ENCODE data around the gene PTGER2. TPM values are rescaled to one million over a fixed set of nuclear protein-coding genes. Genes with fewer than 3 reads are reported as not detected.

Gene PTGER2
- polyA plus RNA-seq, 3 donors = 51.5 to 90.4 (median 72.8) TPM

DNA sequence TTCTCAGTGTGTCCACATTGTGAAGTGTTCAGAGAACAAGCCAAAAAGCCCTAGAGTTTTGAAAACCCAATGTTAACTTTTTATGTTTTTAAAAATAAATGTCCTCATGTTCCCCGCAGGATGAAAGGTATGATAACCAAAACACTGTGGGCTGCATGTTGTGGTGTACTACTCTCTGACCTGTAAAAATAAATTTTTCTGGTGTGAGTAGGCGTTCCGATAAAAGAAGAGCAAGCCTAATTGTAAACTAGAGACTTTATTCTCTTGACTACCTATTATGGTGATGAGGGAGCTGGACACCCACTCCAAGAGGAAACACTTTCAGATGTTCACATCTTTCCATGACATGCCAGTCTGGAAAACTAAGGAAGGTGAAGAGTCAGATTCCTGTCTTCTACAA lies 18.2 kb downstream of the PTGER2 start:
- H3K36me3 Mint-ChIP-seq = peaks cover 37 to 46% of the 10 kb centered on the region in 2 donors
- H3K9me3 Mint-ChIP-seq = peaks cover 0 to 4% (median 0%) of the 10 kb centered on the region in 7 donors
- no peaks in the 10 kb centered on the region for H3K9me3 ChIP-seq (replicated peaks in 1 of 2; ENCODE audit: control insufficient read depth in 1 of 2, insufficient read depth in 1 of 2, low read length in 2 of 2)
- H3K9ac ChIP-seq (ENCODE audit: insufficient read depth, low read length, poor library complexity, severe bottlenecking) = no peak overlapping the region
- no peaks in the 10 kb centered on the region for H4K20me1 ChIP-seq (ENCODE audit: insufficient read depth, low read length)
- intact Hi-C loops (cut with micrococcal nuclease) = no loop called here
- H3K27ac ChIP-seq (ENCODE audit: low read depth in 1 of 2, low read length in 2 of 2) = no peak overlapping the region
- WGBS (ENCODE audit: insufficient coverage) = no CpG with 5 or more reads among the region's 3 CpGs
- peaks cover 23% of the 10 kb centered on the region for H3K4me1 Mint-ChIP-seq
- H3K27ac Mint-ChIP-seq = no peak overlapping the region
- H3K4me3 Mint-ChIP-seq = no peak overlapping the region
- peaks cover 7 to 16% of the 10 kb centered on the region in 2 donors for H3K36me3 ChIP-seq (replicated peaks in 1 of 2; ENCODE audit: control insufficient read depth in 1 of 2, insufficient read depth in 2 of 2, low read length in 2 of 2)
- H2AFZ ChIP-seq (ENCODE audit: insufficient read depth, low read depth, low read length, poor library complexity, severe bottlenecking) = no peak overlapping the region
- H3K4me3 ChIP-seq (replicated peaks in 1 of 3; ENCODE audit: low read depth in 2 of 3, low read length in 3 of 3) = no peak overlapping the region
- H3K4me1 ChIP-seq (ENCODE audit: control insufficient read depth in 1 of 2, insufficient read depth in 2 of 2, low read length in 2 of 2) = peaks cover 19 to 26% of the 10 kb centered on the region in 2 donors
- no peak overlapping the region for H3K4me2 ChIP-seq (replicated peaks; ENCODE audit: extremely low read depth, low read length, poor library complexity, severe bottlenecking)
- H3K27me3 Mint-ChIP-seq (ENCODE audit: low read depth in 3 of 3) = peaks cover 0 to 8% (median 1%) of the 10 kb centered on the region in 3 donors
- peaks cover 20% of the 10 kb centered on the region for H3K79me2 ChIP-seq (ENCODE audit: insufficient read depth, low read length)
- peaks cover 0 to 6% of the 10 kb centered on the region in 2 donors for H3K27me3 ChIP-seq (ENCODE audit: control insufficient read depth in 2 of 2, insufficient read depth in 2 of 2, low read length in 2 of 2)
- no peak for DNase-seq
- TF ChIP-seq, protein P1, sequence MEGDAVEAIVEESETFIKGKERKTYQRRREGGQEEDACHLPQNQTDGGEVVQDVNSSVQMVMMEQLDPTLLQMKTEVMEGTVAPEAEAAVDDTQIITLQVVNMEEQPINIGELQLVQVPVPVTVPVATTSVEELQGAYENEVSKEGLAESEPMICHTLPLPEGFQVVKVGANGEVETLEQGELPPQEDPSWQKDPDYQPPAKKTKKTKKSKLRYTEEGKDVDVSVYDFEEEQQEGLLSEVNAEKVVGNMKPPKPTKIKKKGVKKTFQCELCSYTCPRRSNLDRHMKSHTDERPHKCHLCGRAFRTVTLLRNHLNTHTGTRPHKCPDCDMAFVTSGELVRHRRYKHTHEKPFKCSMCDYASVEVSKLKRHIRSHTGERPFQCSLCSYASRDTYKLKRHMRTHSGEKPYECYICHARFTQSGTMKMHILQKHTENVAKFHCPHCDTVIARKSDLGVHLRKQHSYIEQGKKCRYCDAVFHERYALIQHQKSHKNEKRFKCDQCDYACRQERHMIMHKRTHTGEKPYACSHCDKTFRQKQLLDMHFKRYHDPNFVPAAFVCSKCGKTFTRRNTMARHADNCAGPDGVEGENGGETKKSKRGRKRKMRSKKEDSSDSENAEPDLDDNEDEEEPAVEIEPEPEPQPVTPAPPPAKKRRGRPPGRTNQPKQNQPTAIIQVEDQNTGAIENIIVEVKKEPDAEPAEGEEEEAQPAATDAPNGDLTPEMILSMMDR (IDR thresholded peaks at IDR 0.05) = no peak

GRCh38 chr14:52333108-52333507 lies 19.0 kb downstream of the PTGER2 start:
- Histone ChIP-seq H3K4me3 (replicated peaks in 1 of 3; ENCODE audit: low read depth in 2 of 3, low read length in 3 of 3) (no peak overlapping the region), H2AFZ (ENCODE audit: insufficient read depth, low read depth, low read length, poor library complexity, severe bottlenecking) (no peak overlapping the region), H3K27me3 (ENCODE audit: control insufficient read depth in 2 of 2, insufficient read depth in 2 of 2, low read length in 2 of 2) (peaks cover 0 to 6% of the 10 kb centered on the region in 2 donors), H3K79me2 (ENCODE audit: insufficient read depth, low read length) (peaks cover 20% of the 10 kb centered on the region), H3K4me2 (replicated peaks; ENCODE audit: extremely low read depth, low read length, poor library complexity, severe bottlenecking) (no peak overlapping the region), H4K20me1 (ENCODE audit: insufficient read depth, low read length) (no peaks in the 10 kb centered on the region), H3K27ac (ENCODE audit: low read depth in 1 of 2, low read length in 2 of 2) (no peak overlapping the region), H3K9me3 (replicated peaks in 1 of 2; ENCODE audit: control insufficient read depth in 1 of 2, insufficient read depth in 1 of 2, low read length in 2 of 2) (no peaks in the 10 kb centered on the region), H3K4me1 (ENCODE audit: control insufficient read depth in 1 of 2, insufficient read depth in 2 of 2, low read length in 2 of 2) (peaks cover 10 to 18% of the 10 kb centered on the region in 2 donors), H3K36me3 (replicated peaks in 1 of 2; ENCODE audit: control insufficient read depth in 1 of 2, insufficient read depth in 2 of 2, low read length in 2 of 2) (peaks cover 7 to 16% of the 10 kb centered on the region in 2 donors), H3K9ac (ENCODE audit: insufficient read depth, low read length, poor library complexity, severe bottlenecking) (no peak overlapping the region)
- TF ChIP-seq, protein P1 (IDR thresholded peaks at IDR 0.05) = no peak
- Mint-ChIP-seq H3K9me3 (peaks cover 0 to 4% (median 0%) of the 10 kb centered on the region in 7 donors), H3K4me1 (peaks cover 15% of the 10 kb centered on the region), H3K4me3 (no peak overlapping the region), H3K27me3 (ENCODE audit: low read depth in 3 of 3) (peaks cover 0 to 8% (median 6%) of the 10 kb centered on the region in 3 donors), H3K27ac (peak overlapping the region in 5 of 7 donors; percentile 10 to 69 (median 52)), H3K36me3 (peaks cover 29 to 40% of the 10 kb centered on the region in 2 donors)
- no peak for DNase-seq
- intact Hi-C loops (cut with micrococcal nuclease) = no loop called here
- WGBS (ENCODE audit: insufficient coverage) = 81% methylated on average over 4 of the region's 5 CpGs
